GM23338 (cell line): Measurements from ENCODE around the gene SCGB1A1. TPM values are rescaled to one million over a fixed set of nuclear protein-coding genes. Genes with fewer than 3 reads are reported as not detected.

Experiments
- ATAC-seq: fragments of 200-7000 bp; cut with Tn5 transposase; 3 replicates; pipeline ENCODE4 v1.9.1; 2020
- DNase-seq: peaks from one replicate; pipeline ENCODE4 v3.0.0-alpha.2; 2015; ENCODE audit warnings: low spot score
- H2AFZ ChIP-seq: fragments of 200-600 bp; sonication (generic); 2 replicates; pipeline ENCODE4 v1.8.0; 2016; ENCODE audit warnings: antibody characterized with exemption, mild to moderate bottlenecking, moderate library complexity
- H3F3A ChIP-seq: fragments of 200-600 bp; sonication (generic); replicated peaks from 2 replicates; pipeline ENCODE4 v1.8.0; 2017; ENCODE audit warnings: antibody characterized with exemption, mixed run types, low read depth
- H3K27ac ChIP-seq: fragments of 200-600 bp; sonication (generic); 2 replicates; pipeline ENCODE4 v1.6.1; 2016; ENCODE audit warnings: low read depth
- H3K27me3 ChIP-seq: fragments of 200-600 bp; sonication (generic); 2 replicates; pipeline ENCODE4 v1.8.0; 2016; ENCODE audit warnings: mild to moderate bottlenecking, mixed run types, moderate library complexity; ENCODE audit not compliant: insufficient read depth
- H3K36me3 ChIP-seq: fragments of 200-600 bp; sonication (generic); 2 replicates; pipeline ENCODE4 v1.8.0; 2016; ENCODE audit warnings: mild to moderate bottlenecking; ENCODE audit not compliant: insufficient read depth
- H3K4me1 ChIP-seq: fragments of 200-600 bp; sonication (generic); 2 replicates; pipeline ENCODE4 v1.8.0; 2016; ENCODE audit warnings: mild to moderate bottlenecking, moderate library complexity; ENCODE audit not compliant: insufficient read depth
- H3K4me2 ChIP-seq: fragments of 200-600 bp; sonication (generic); 2 replicates; pipeline ENCODE4 v1.7.1; 2017; ENCODE audit warnings: mixed run types
- H3K4me3 ChIP-seq: fragments of 200-600 bp; sonication (generic); 2 replicates; pipeline ENCODE4 v1.6.1; 2016; ENCODE audit warnings: mixed run types
- H3K79me2 ChIP-seq: fragments of 200-600 bp; sonication (generic); replicated peaks from 2 replicates; pipeline ENCODE4 v1.8.0; 2017; ENCODE audit warnings: mild to moderate bottlenecking; ENCODE audit not compliant: insufficient read depth
- H3K9me2 ChIP-seq: fragments of 200-600 bp; sonication (generic); 2 replicates; pipeline ENCODE4 v1.8.0; 2017; ENCODE audit not compliant: insufficient read depth
- H4K20me1 ChIP-seq: fragments of 200-600 bp; sonication (generic); replicated peaks from 2 replicates; pipeline ENCODE4 v1.8.0; 2017; ENCODE audit warnings: mild to moderate bottlenecking; ENCODE audit not compliant: insufficient read depth
- H3K27ac Mint-ChIP-seq: 2 replicates; pipeline ENCODE4 v1.8.0; 2020; ENCODE audit warnings: inconsistent platforms, mild to moderate bottlenecking, moderate library complexity, mixed read lengths
- H3K27me3 Mint-ChIP-seq: 3 replicates; pipeline ENCODE4 v1.8.0; 2022; ENCODE audit warnings: low read depth, mild to moderate bottlenecking, moderate library complexity, mixed read lengths, inconsistent platforms; ENCODE audit not compliant: insufficient read depth, poor library complexity
- H3K36me3 Mint-ChIP-seq: 3 replicates; pipeline ENCODE4 v1.8.0; 2021; ENCODE audit warnings: low read depth, mild to moderate bottlenecking, inconsistent platforms, moderate library complexity, mixed read lengths
- H3K4me1 Mint-ChIP-seq: 3 replicates; pipeline ENCODE4 v1.8.0; 2020; ENCODE audit warnings: mild to moderate bottlenecking, inconsistent platforms, mixed read lengths
- H3K4me3 Mint-ChIP-seq: 3 replicates; pipeline ENCODE4 v1.8.0; 2021; ENCODE audit warnings: moderate library complexity, mild to moderate bottlenecking, inconsistent platforms, mixed read lengths
- H3K9me3 Mint-ChIP-seq: 3 replicates; pipeline ENCODE4 v1.8.0; 2020; ENCODE audit warnings: moderate library complexity, mild to moderate bottlenecking, inconsistent platforms, mixed read lengths
- CREB1 ChIP-seq: fragments of 250-450 bp; sonication (Bioruptor Pico); IDR thresholded peaks from 2 replicates; pipeline ENCODE4 v1.5.0; 2020; ENCODE audit warnings: low read depth, mild to moderate bottlenecking, moderate library complexity
- ETS1 ChIP-seq: IDR thresholded peaks from 2 replicates; pipeline ENCODE4 v1.6.1; 2016; ENCODE audit warnings: antibody characterized with exemption
- EZH2 ChIP-seq: fragments of 200-600 bp; sonication (generic); IDR thresholded peaks from one replicate; pipeline ENCODE4 v1.8.0; 2017; ENCODE audit warnings: antibody characterized with exemption, mild to moderate bottlenecking, low read depth; ENCODE audit not compliant: unreplicated experiment
- EZH2phosphoT487 ChIP-seq: fragments of 200-600 bp; sonication (generic); IDR thresholded peaks from one replicate; pipeline ENCODE4 v1.8.1; 2018; ENCODE audit warnings: antibody characterized with exemption; ENCODE audit not compliant: unreplicated experiment
- JUNB ChIP-seq: IDR thresholded peaks from one replicate; pipeline ENCODE4 v1.6.1; 2016; ENCODE audit warnings: antibody characterized with exemption; ENCODE audit not compliant: unreplicated experiment
- NANOG ChIP-seq: IDR thresholded peaks from 2 replicates; pipeline ENCODE4 v1.6.1; 2016; ENCODE audit warnings: antibody characterized with exemption, borderline replicate concordance
- POLR2AphosphoS5 ChIP-seq: IDR thresholded peaks from 2 replicates; pipeline ENCODE4 v1.6.1; 2016; ENCODE audit warnings: antibody characterized with exemption, low read depth
- REST ChIP-seq: IDR thresholded peaks from one replicate; pipeline ENCODE4 v1.6.1; 2018; ENCODE audit warnings: antibody characterized with exemption; ENCODE audit not compliant: unreplicated experiment
- STAT1 ChIP-seq: IDR thresholded peaks from one replicate; pipeline ENCODE4 v1.6.1; 2016; ENCODE audit warnings: antibody characterized with exemption; ENCODE audit not compliant: unreplicated experiment
- ZNF331 ChIP-seq: fragments of 250-450 bp; sonication (Bioruptor Pico); IDR thresholded peaks from 2 replicates; pipeline ENCODE4 v1.5.0; 2020; ENCODE audit warnings: low read depth, mild to moderate bottlenecking, moderate library complexity
- ZNF462 ChIP-seq: fragments of 250-450 bp; sonication (Bioruptor Pico); IDR thresholded peaks from 2 replicates; pipeline ENCODE4 v1.5.0; 2020; ENCODE audit warnings: mild to moderate bottlenecking, moderate library complexity
- polyA plus RNA-seq: library from polyadenylated mRNA; unstranded; fragments of >200 nt; fragmentation: Nextera tagmentation; extraction: Ambion mirVana; gene quantifications from 2 replicates; pipeline ENCODE4 v1.2.1, GENCODE V29; 2016
- total RNA-seq: library from RNA; depleted of rRNA; stranded (reverse); fragments of >200 nt; shearing (Covaris generic); gene quantifications from 2 replicates; pipeline ENCODE4 v1.2.3, GENCODE V29; 2014

The SCGB1A1 gene
- total and polyA plus RNA-seq, 2 experiments from 2014 or later, result not detected

GRCh38 chr11:62399878-62400266 lies 19.0 kb upstream of the SCGB1A1 start:
- TF ChIP-seq JUNB, result no peak
- no peak for TF ChIP-seq POLR2AphosphoS5
- TF ChIP-seq ZNF331 (CRISPR knock-in tag), result no peak
- TF ChIP-seq STAT1, result no peak
- peaks cover 37% of the 10 kb centered on the region for H3K4me1 Mint-ChIP-seq
- H3K27ac Mint-ChIP-seq, result no peak overlapping the region
- no peak overlapping the region for H3K27ac ChIP-seq
- H3K4me3 ChIP-seq, result no peak overlapping the region
- DNase-seq, result no peak
- no peak overlapping the region for H3K4me2 ChIP-seq
- H3K4me3 Mint-ChIP-seq, result no peak overlapping the region
- no peaks in the 10 kb centered on the region for H3K79me2 ChIP-seq
- H3F3A ChIP-seq, result no peaks in the 10 kb centered on the region
- H3K27me3 ChIP-seq, result no peaks in the 10 kb centered on the region
- no peaks in the 10 kb centered on the region for H4K20me1 ChIP-seq
- no peaks in the 10 kb centered on the region for H3K9me2 ChIP-seq
- peaks cover 14% of the 10 kb centered on the region for H3K27me3 Mint-ChIP-seq
- no peaks in the 10 kb centered on the region for H3K36me3 Mint-ChIP-seq
- no peaks in the 10 kb centered on the region for H3K36me3 ChIP-seq
- H2AFZ ChIP-seq, result no peak overlapping the region
- ATAC-seq, result no peak
- H3K4me1 ChIP-seq, result peaks cover 8% of the 10 kb centered on the region
- no peaks in the 10 kb centered on the region for H3K9me3 Mint-ChIP-seq

GRCh38 chr11:62400281-62400680 lies 18.6 kb upstream of the SCGB1A1 start:
- Histone ChIP-seq H4K20me1 (no peaks in the 10 kb centered on the region), H3K27ac (no peak overlapping the region), H3K4me2 (no peak overlapping the region), H3K36me3 (no peaks in the 10 kb centered on the region), H3K9me2 (no peaks in the 10 kb centered on the region), H2AFZ (no peak overlapping the region), H3K4me1 (peaks cover 7% of the 10 kb centered on the region), H3K4me3 (no peak overlapping the region), H3K79me2 (no peaks in the 10 kb centered on the region), H3K27me3 (no peaks in the 10 kb centered on the region), H3F3A (no peaks in the 10 kb centered on the region)
- DNase-seq (no peak), ATAC-seq (no peak)
- Mint-ChIP-seq H3K4me1 (peaks cover 33% of the 10 kb centered on the region), H3K36me3 (no peaks in the 10 kb centered on the region), H3K9me3 (no peaks in the 10 kb centered on the region), H3K27ac (no peak overlapping the region), H3K4me3 (no peak overlapping the region), H3K27me3 (peaks cover 14% of the 10 kb centered on the region)
- TF ChIP-seq REST (no peak), ZNF331 (CRISPR knock-in tag) (no peak), STAT1 (no peak), NANOG (no peak), EZH2phosphoT487 (no peak), ETS1 (no peak), ZNF462 (CRISPR knock-in tag) (no peak), CREB1 (no peak), JUNB (no peak), EZH2 (no peak)
